ENCODE data around the gene SLC47A1.

SLC47A1 gene

DNA sequence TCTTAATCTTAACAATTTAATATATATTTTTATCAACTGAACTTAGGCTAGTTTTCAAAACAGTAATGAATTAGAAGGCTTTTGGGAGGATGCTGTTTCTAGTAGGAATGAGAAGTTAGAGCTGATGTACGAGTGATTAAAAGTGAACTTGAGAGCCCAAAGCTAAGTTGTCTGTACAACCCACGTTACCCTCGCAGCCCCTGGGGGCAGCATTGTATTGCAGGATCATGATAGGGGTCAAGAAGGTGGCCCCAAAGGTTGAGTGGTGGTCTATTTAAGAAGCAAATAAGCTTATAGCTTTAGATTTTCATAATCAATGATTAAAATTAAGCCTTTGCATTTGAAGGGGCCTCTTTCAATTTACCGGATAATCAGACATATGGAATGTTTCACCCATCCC lies 81.2 kb downstream of the SLC47A1 start:
- no peak for DNase-seq

GRCh38 chr17:19618015-19618414 lies 84.4 kb downstream of the SLC47A1 start:
- no peak for DNase-seq

DNA sequence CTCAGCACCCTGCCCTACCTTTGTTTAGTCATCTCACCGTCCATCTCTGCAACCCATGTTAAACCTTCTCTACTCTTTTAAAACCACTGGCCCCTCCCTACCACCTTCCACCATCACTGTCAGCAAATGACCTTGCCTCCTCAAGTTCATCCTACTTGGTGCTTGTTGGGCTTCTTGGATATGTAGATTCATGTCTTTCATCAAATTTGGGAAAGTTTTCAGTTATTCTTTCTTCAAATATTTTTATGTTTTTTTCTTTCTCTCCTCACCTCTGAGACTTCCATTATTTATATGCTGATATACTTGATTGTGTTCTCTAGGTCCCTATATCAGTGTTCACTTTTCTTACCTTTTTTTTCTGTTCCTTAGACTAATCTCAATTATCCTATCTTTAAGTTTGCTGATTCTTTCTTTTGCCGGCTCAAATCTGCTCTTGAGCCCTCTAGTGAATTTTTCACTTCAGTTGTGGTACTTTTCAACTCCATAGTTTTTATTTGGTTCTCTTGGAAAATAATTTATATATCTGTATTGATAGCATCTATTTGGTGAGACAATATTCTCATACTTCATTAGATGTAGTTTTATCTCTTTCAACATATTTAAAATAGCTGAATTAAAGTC lies 86.2 kb downstream of the SLC47A1 start:
- DNase-seq: no peak

DNA sequence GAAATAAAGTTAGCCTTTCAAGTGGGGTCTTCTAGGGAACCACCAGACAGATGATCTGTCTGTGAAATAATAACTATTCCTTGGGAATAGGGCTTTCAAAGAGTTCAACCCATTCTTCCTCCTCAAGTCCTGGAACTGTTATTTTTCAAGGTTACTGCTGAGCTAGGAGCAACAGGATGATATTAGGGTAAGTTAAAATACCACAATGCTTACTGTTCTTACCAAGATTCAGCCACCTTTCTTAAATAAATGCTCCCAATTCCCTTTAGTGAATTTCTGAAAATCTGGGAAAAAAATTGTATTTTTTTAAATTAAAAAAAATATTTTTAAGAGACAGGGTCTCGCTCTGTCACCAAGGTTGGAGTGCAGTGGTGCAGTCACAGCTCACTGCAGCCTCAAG lies 88.0 kb downstream of the SLC47A1 start:
- DNase-seq: no peak

GRCh38 chr17:19626079-19626478 lies 92.4 kb downstream of the SLC47A1 start:
- DNase-seq: no peak
